ENCODE data around the gene PLXNB3. TPM values are rescaled to one million over a fixed set of nuclear protein-coding genes. Genes with fewer than 3 reads are reported as not detected.

Gene PLXNB3
- total RNA-seq, 4 donors from 2014 or later, result 3.2 to 13.2 (median 10.2) TPM

DNA sequence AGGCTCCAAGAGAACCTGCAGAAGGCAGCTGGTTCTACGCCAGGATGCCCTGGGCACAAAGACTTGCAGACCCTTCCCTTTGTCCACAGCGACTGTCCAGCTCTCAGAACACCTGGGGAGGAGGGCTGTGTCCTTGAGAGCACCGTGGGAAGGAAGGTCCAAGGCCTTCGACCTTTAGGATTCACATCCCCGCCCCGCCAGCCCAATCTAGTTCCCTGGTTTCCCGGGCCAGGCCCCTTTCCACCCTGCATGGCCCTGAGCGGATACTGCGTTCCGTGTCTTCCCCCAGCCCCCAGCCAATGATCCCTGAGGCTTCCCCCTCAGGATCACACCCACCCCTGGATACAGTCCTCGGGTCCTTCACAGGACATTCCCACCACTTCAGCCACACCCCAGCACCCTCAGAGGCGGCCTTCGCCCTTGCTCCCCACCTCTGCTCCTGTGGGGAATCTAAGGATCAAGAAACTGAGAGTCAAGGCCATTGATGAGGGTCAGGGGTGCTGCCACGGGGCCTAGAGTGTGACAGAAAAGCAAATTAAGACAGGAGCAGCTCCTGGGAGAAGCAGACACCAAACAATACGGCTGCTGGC, 30.3 kb upstream of the PLXNB3 start:
- DNase-seq (ENCODE audit: low spot score), result no peak
- ATAC-seq (ENCODE audit: low FRiP score), result no peak
- TF ChIP-seq, protein P1, sequence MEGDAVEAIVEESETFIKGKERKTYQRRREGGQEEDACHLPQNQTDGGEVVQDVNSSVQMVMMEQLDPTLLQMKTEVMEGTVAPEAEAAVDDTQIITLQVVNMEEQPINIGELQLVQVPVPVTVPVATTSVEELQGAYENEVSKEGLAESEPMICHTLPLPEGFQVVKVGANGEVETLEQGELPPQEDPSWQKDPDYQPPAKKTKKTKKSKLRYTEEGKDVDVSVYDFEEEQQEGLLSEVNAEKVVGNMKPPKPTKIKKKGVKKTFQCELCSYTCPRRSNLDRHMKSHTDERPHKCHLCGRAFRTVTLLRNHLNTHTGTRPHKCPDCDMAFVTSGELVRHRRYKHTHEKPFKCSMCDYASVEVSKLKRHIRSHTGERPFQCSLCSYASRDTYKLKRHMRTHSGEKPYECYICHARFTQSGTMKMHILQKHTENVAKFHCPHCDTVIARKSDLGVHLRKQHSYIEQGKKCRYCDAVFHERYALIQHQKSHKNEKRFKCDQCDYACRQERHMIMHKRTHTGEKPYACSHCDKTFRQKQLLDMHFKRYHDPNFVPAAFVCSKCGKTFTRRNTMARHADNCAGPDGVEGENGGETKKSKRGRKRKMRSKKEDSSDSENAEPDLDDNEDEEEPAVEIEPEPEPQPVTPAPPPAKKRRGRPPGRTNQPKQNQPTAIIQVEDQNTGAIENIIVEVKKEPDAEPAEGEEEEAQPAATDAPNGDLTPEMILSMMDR (IDR thresholded peaks at IDR 0.05), result no peak

DNA sequence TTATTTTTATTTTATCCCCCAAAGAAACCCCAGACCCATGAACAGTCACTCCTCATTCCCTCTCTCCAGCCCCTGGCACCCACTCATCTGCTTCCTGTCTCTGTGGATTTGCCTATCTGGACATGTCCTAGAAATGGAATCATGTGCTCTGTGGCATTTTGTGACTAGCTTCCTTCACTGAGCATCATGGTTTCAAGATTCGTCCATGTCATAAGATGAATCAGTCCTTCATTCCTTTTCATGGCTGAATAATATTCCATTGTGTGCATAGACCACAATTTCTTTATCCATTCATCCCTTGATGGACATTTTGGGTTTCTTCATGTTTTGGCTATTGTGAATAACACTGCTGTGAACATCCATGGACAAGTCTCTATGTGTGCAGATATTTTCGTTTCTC, 29.2 kb upstream of the PLXNB3 start:
- TF ChIP-seq, protein P1 (IDR thresholded peaks at IDR 0.05), result no peak
- ATAC-seq (ENCODE audit: low FRiP score) (no peak), DNase-seq (ENCODE audit: low spot score) (no peak)

DNA sequence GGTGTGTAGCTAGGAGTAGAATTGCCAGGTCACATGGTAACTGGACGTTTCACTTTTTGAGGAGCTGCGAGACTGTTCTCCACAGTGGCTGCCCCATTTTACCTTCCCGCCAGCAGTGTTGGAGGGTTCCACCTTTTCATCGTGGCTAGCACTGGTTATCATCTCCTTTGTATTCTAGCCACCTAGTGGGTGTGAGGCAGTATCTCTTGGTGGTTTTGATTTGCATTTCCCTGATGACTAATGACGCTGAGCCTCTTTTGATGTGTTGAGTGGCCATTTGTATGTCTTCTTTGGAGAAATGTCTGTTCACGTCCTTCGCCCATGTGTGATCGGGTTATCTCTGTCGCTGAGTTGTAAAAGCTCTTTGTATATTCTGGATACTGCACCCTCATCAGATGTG, 28.8 kb upstream of the PLXNB3 start:
- ATAC-seq (ENCODE audit: low FRiP score) (no peak), DNase-seq (ENCODE audit: low spot score) (no peak)

DNA sequence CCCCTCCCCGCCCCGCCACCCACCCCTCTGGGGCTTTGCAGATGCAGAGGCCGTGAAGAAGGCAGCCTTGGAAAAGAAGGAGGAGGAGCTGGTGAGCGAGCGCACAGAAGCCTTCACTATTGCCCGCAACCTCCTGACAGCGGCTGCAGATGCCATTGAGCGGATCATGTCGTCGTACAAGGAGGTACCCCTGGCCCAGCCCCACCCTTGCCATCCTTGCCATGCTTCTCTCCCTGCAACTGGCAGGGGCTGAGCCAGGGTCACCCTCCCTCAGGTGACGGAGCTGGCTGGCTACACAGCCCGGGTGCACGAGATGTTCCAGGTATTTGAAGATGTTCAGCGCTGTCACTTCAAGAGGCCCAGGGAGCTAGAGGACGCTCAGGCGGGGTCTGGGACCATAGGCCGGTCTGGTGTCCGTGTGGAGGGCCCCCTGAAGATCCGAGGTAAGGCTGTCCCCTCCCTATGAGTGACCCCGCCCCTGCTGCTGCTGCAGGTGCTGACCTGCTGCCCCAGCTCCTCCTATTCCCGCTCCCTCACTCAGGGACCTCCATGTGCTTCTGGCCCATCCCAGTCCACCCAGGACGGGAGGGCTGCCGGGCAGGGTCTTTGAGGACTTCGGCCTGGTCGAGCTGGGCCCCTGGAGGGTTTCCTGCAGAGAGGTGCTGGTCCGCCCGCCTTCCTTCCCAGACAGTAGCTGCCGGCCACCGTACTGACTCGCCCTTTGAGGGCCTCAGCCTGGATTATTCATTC, 27.8 kb upstream of the PLXNB3 start:
- ATAC-seq (ENCODE audit: low FRiP score) (no peak), DNase-seq (ENCODE audit: low spot score) (no peak)
- TF ChIP-seq, protein P1 (IDR thresholded peaks at IDR 0.05), result no peak

More for the DNA sequence above, 28.8 kb upstream of the PLXNB3 start:
- TF ChIP-seq, protein P1 (IDR thresholded peaks at IDR 0.05), result no peak

DNA sequence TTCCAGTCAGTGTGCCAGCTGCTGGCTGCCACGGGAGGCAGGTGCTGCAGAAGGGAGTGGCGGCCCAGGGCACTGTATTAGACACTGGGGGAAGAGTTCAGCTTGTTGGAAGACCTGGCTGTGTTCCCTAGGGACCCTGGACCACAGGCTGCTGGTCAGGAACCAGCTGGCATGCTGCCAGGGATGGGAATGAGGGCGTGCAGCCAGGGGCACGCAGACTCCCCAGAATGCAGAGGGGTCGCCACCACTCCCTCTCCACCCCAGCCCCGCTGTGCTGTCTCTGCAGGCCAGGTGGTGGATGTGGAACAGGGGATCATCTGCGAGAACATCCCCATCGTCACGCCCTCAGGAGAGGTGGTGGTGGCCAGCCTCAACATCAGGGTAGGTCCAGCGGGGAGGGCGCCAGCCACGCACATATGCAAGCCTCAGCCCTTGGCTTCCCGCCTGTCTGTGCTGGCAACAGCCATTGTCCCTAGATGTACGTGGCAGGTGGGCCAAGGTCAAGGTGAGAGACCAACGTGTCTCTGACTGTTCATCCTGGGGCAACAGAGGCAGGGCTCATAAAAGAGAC, 27.1 kb upstream of the PLXNB3 start:
- no peak for DNase-seq (ENCODE audit: low spot score)
- TF ChIP-seq, protein P1 (IDR thresholded peaks at IDR 0.05), result no peak
- ATAC-seq (ENCODE audit: low FRiP score), result no peak

DNA sequence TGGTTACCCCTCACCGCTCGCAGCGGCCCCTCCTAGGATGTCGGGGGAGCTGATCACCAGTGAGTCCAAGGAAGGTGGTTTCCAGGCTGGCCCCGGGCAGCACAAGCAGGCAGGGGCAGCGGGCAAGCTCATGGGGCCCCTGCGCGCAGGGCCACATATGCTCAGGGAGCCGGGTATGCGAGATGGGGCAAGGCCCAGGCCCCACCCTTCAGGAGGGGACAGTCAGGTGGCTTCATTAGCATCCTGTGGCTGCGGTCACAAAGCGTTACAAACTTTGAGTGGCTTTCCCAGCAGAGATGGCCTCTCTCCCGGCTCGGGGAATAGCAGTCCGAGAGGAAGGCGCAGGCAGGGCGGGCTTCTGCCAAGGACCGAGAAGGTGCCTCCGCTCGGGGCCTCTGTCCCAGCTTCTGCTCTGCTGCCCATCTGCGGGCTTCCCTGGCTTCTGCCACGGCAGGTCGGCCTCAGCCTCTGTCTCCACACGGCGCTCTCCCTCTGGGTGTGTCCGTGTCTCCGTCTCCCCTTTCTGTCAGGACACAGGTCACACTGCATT, 25.9 kb upstream of the PLXNB3 start:
- ATAC-seq (ENCODE audit: low FRiP score), result no peak
- DNase-seq (ENCODE audit: low spot score), result no peak
- TF ChIP-seq, protein P1 (IDR thresholded peaks at IDR 0.05), result no peak

Measured in omental fat pad (tissue), 4 donors.